Activated T-helper 2 cell treated with anti-CD3 and anti-CD28 coated beads, Interferon-gamma antibody, Interleukin-2, Interleukin-4, amounts not matched to agents 10 μg/mL and 5 μg/mL and 100 μg/mL, durations not matched to agents 14 hours and 24 hours and 36 hours (primary cell): ENCODE results near the gene MAGI2. TPM values are rescaled to one million over a fixed set of nuclear protein-coding genes. Genes with fewer than 3 reads are reported as not detected.

ENCODE experiments used
- DNase-seq: peaks from one replicate; pipeline ENCODE4 v3.0.0; 2021; ENCODE audit warnings: low spot score
- H3K27ac Mint-ChIP-seq: one replicate; pipeline ENCODE4 v1.8.0; 2021; ENCODE audit warnings: mixed read lengths
- H3K27me3 Mint-ChIP-seq: one replicate; pipeline ENCODE4 v1.8.0; 2021; ENCODE audit warnings: low read depth, mixed read lengths
- H3K36me3 Mint-ChIP-seq: one replicate; pipeline ENCODE4 v1.8.0; 2021; ENCODE audit warnings: low read depth, mixed read lengths
- H3K4me1 Mint-ChIP-seq: one replicate; pipeline ENCODE4 v1.8.0; 2021; ENCODE audit warnings: low read depth, mixed read lengths
- H3K4me3 Mint-ChIP-seq: one replicate; pipeline ENCODE4 v1.8.0; 2021; ENCODE audit warnings: low read depth, mild to moderate bottlenecking, moderate library complexity, mixed read lengths
- H3K9me3 Mint-ChIP-seq: one replicate; pipeline ENCODE4 v1.8.0; 2021; ENCODE audit warnings: mixed read lengths
- intact Hi-C: fragments of 100-400 bp; cut with micrococcal nuclease; formaldehyde crosslinking; loops from one replicate; pipeline ENCODE4 v1.15.1; 2023
- total RNA-seq: library from RNA; stranded (reverse); gene quantifications from 2 replicates; pipeline ENCODE4 v1.2.3, GENCODE V29; 2022

Gene MAGI2
- total RNA-seq, 1 donor from 2014 or later = 0.21 TPM

DNA sequence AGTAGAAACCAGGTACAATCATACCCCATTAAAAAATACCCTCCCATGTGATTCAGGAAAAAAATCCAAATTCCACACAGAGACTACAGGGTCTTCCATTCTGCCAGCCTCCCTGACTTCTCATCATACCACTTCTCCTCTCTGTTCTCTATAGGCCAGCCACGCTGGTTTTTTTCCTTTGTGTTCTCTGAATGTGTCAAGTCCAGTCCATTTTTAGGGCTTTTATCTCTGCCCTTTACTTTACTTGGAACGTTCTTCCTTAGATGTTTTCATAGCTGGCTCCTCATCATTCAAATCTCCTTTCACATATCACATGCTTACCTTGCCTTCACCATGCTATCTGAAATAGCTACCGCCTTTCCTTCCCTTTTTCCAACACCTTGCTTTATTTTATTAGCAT lies 1057.3 kb downstream of the MAGI2 start:
- H3K4me1 Mint-ChIP-seq = no peaks in the 10 kb centered on the region
- intact Hi-C loops = no loop called here
- DNase-seq = no peak
- no peaks in the 10 kb centered on the region for H3K9me3 Mint-ChIP-seq
- no peak overlapping the region for H3K27ac Mint-ChIP-seq
- no peaks in the 10 kb centered on the region for H3K36me3 Mint-ChIP-seq
- H3K27me3 Mint-ChIP-seq = no peaks in the 10 kb centered on the region
- no peak overlapping the region for H3K4me3 Mint-ChIP-seq

DNA sequence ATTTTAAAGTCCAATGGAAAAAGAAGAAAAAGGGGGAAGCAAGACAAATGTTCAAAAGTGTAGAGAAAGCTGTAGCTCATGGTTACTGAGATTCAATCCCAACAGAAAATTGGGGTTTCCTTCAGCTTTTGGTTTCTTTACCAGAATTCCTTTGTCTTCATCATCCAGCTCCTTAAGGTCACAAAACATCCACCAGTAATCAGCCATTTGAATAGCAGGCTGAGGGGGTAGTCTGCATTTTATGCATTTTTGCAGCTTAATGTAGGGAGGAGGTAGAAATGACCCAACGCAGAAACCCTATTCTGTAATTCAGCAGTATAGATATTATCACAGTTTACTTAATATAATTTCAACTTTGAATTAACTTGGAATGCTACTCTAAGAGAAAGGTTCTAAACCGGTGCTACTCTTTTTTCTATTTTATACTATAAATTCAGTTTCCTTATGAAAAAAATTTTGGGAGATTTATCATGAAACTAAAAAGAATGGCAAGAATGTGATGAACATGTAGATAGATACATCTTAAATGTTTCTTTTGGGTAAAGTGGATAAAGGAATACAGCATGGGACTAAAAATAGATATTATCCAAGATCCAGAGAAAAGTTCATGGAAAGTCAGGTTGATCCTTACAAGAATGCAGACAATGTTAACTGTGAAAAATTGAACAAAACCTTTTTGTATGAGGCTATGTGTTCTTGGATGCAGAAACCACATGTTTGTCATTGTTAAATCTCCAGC lies 1058.0 kb downstream of the MAGI2 start:
- Mint-ChIP-seq H3K27ac (no peak overlapping the region), H3K4me3 (no peak overlapping the region), H3K9me3 (no peaks in the 10 kb centered on the region), H3K4me1 (no peaks in the 10 kb centered on the region), H3K27me3 (no peaks in the 10 kb centered on the region), H3K36me3 (no peaks in the 10 kb centered on the region)
- DNase-seq = no peak
- intact Hi-C loops = no loop called here

DNA sequence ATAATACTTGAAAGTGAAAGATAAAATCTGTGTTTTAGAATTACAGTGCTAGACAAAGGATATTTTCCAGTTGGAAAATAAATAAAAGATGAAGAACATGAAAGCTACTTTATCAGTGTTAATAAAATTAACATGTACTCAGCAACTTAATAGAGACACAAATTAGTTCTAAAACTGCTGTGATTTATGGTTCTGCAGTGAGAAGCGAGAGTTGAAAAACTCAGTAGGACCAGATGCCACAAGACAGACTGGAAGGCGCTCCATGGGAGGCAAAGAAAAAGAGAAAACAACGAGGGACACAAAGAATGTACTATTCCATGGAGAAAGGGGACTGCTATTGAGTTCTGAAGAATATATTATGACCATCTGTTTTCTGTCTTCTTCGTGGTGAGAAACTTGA lies 1064.4 kb downstream of the MAGI2 start:
- no peaks in the 10 kb centered on the region for H3K36me3 Mint-ChIP-seq

GRCh38 chr7:78386520-78386919 lies 1066.9 kb downstream of the MAGI2 start:
- no peaks in the 10 kb centered on the region for H3K9me3 Mint-ChIP-seq
- intact Hi-C loops = no loop called here
- H3K27me3 Mint-ChIP-seq = no peaks in the 10 kb centered on the region
- no peaks in the 10 kb centered on the region for H3K4me1 Mint-ChIP-seq
- H3K4me3 Mint-ChIP-seq = no peak overlapping the region
- H3K36me3 Mint-ChIP-seq = no peaks in the 10 kb centered on the region
- H3K27ac Mint-ChIP-seq = no peak overlapping the region
- DNase-seq = no peak

More for the DNA sequence above, 1064.4 kb downstream of the MAGI2 start:
- Mint-ChIP-seq H3K27ac (no peak overlapping the region), H3K27me3 (no peaks in the 10 kb centered on the region), H3K4me3 (no peak overlapping the region), H3K9me3 (no peaks in the 10 kb centered on the region), H3K4me1 (no peaks in the 10 kb centered on the region)
- intact Hi-C loops = no loop called here
- no peak for DNase-seq

DNA sequence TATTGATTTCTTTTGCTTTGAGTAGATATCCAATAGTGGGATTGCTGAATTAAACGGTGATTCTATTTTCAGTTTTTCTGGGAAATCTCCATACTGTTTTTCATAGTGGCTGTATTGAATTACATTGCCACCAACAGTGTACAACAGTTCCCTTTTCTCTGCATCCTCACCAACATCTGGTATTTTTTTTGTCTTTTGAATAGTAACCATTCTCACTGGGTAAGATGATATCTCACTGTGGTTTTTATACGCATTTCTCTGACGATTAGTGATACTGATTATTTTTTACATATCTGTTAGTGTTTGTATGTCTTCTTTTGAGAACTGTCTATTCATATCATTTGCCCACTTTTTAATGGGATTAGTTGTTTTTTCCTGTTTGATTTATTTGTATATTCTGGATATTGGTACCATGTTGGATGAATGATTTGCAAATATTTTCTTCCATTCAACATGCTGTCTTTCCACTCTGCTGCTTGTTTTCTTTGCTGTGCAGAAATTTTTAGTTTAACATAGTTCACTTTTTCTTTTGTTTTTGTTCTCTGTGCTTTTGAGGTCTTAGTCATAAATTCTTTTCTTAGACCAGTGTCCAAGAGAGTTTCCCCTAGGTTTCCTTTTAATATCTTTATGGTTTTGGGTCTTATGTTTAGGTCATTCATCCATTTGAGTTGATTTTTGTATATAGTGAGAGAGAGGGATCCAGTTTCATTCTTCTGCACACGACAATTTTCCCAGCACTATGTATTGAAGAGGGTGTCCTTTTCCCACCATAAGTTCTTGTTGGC lies 1070.2 kb downstream of the MAGI2 start:
- Mint-ChIP-seq H3K4me1 (no peaks in the 10 kb centered on the region), H3K9me3 (no peaks in the 10 kb centered on the region), H3K36me3 (no peaks in the 10 kb centered on the region), H3K27me3 (no peaks in the 10 kb centered on the region), H3K4me3 (no peak overlapping the region), H3K27ac (no peak overlapping the region)
- intact Hi-C loops = no loop called here
- no peak for DNase-seq

- Mint-ChIP-seq H3K4me1 (no peaks in the 10 kb centered on the region), H3K27me3 (no peaks in the 10 kb centered on the region), H3K27ac (no peak overlapping the region), H3K9me3 (no peaks in the 10 kb centered on the region), H3K4me3 (no peak overlapping the region), H3K36me3 (no peaks in the 10 kb centered on the region)
- intact Hi-C loops = no loop called here
- no peak for DNase-seq
These were observed 1074.3 kb downstream of the MAGI2 start for GRCh38 chr7:78379148-78379547.

- intact Hi-C loops = no loop called here
- Mint-ChIP-seq H3K27ac (no peak overlapping the region), H3K4me1 (no peaks in the 10 kb centered on the region), H3K36me3 (no peaks in the 10 kb centered on the region), H3K9me3 (no peaks in the 10 kb centered on the region), H3K4me3 (no peak overlapping the region), H3K27me3 (no peaks in the 10 kb centered on the region)
- DNase-seq = no peak
These were observed 1075.9 kb downstream of the MAGI2 start for GRCh38 chr7:78377532-78377931.

DNA sequence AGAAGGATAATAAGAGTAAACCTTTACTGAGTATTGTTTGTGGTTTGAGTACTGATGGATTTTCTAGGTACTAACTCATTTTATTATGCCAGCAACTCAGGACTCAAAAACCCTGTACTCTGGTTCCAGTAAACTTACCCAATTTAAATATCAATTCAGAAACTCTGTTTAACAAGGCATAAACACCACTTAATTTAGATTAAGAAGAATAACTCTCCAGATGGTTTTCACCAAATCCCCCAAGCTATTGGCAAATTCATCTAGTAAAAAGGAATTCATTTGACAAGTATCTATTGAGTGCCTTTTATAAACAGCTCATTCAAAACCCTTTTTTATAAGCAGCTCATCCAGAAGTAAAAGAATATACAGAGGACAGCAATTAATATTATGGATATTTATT lies 1082.5 kb downstream of the MAGI2 start:
- DNase-seq = no peak
- no peaks in the 10 kb centered on the region for H3K9me3 Mint-ChIP-seq
- H3K36me3 Mint-ChIP-seq = no peaks in the 10 kb centered on the region

DNA sequence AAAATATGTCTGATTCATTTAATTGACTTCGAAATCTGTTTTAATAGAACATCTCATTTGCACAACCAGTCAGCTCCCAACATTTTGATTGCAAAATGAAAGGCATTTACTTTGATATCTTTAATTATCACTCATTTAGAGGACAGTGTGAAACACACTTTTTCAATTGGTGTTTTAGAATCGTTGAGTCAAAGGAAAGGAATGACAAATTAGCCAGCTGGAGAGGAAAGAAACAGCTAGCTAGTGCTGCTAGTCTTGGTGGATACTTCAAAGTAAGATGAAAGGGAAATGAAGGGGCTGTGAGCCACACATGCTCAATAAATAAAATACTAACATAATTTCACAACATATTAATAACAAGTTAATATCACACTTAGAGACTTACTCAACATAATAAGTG lies 1084.7 kb downstream of the MAGI2 start:
- Mint-ChIP-seq H3K27me3 (no peaks in the 10 kb centered on the region), H3K27ac (no peak overlapping the region), H3K9me3 (no peaks in the 10 kb centered on the region), H3K4me3 (no peak overlapping the region), H3K36me3 (no peaks in the 10 kb centered on the region), H3K4me1 (no peaks in the 10 kb centered on the region)
- DNase-seq = no peak
- intact Hi-C loops = no loop called here

More for the DNA sequence above, 1082.5 kb downstream of the MAGI2 start:
- intact Hi-C loops = no loop called here
- Mint-ChIP-seq H3K4me3 (no peak overlapping the region), H3K4me1 (no peaks in the 10 kb centered on the region), H3K27ac (no peak overlapping the region), H3K27me3 (no peaks in the 10 kb centered on the region)

DNA sequence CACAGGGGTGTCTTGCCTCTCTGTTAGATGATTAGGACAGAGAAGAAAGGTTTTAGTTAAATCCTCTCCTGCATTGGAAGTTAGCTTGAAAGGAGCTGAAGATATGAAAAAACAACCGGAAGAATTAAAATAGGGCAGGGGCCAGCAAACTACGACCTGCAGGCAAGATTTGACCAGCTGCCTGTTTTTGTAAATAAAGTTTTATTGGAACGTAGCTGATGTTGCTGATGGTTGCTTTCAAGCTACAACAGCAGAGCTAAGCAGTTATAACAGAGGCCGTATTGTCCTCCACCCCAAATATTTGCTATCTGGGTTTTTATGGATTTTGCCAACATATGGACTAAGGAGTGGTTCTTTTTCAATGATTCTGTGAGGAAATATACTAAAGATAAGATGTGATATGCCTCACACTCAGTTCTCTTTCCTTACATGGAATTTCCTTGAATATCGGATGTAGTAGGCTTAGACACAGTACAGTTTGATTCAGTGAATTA lies 1086.1 kb downstream of the MAGI2 start:
- no peak for DNase-seq
- intact Hi-C loops = no loop called here
- Mint-ChIP-seq H3K9me3 (no peaks in the 10 kb centered on the region), H3K27me3 (no peaks in the 10 kb centered on the region), H3K36me3 (no peaks in the 10 kb centered on the region), H3K27ac (no peak overlapping the region), H3K4me1 (no peaks in the 10 kb centered on the region), H3K4me3 (no peak overlapping the region)

GRCh38 chr7:78363866-78364265 lies 1089.6 kb downstream of the MAGI2 start:
- DNase-seq = no peak
- Mint-ChIP-seq H3K4me3 (no peak overlapping the region), H3K9me3 (no peaks in the 10 kb centered on the region), H3K27me3 (no peaks in the 10 kb centered on the region), H3K27ac (no peak overlapping the region), H3K36me3 (no peaks in the 10 kb centered on the region), H3K4me1 (no peaks in the 10 kb centered on the region)
- intact Hi-C loops = no loop called here

GRCh38 chr7:78359836-78360235 lies 1093.6 kb downstream of the MAGI2 start:
- H3K4me1 Mint-ChIP-seq = no peaks in the 10 kb centered on the region
- H3K9me3 Mint-ChIP-seq = no peaks in the 10 kb centered on the region
- H3K4me3 Mint-ChIP-seq = no peak overlapping the region
- no peaks in the 10 kb centered on the region for H3K36me3 Mint-ChIP-seq
- intact Hi-C loops = no loop called here
- no peaks in the 10 kb centered on the region for H3K27me3 Mint-ChIP-seq
- DNase-seq = no peak
- no peak overlapping the region for H3K27ac Mint-ChIP-seq

DNA sequence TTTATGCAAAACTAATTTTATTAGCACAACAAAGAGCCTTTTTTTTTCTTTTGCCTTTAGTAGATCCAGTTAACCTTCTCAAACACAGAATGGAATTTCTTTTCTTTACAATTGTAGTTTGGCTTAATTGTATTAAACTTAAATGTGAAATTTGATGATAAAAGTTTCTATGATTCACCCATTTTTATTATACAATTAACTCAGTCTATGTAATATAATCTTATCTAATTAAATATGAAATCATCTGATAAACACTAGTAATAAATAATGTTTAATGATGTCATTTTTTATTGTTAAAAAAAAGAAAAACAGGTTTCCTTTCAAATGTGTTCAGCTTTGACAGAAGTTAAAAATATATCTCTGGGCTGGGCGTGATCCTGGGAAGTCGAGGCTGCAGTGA lies 1095.8 kb downstream of the MAGI2 start:
- DNase-seq = no peak
- no peaks in the 10 kb centered on the region for H3K36me3 Mint-ChIP-seq
- intact Hi-C loops = no loop called here
- H3K4me1 Mint-ChIP-seq = no peaks in the 10 kb centered on the region
- no peaks in the 10 kb centered on the region for H3K27me3 Mint-ChIP-seq
- H3K27ac Mint-ChIP-seq = no peak overlapping the region
- no peaks in the 10 kb centered on the region for H3K9me3 Mint-ChIP-seq
- no peak overlapping the region for H3K4me3 Mint-ChIP-seq
